SK-N-SH (cell line): ENCODE data around the gene MATN1. TPM values are rescaled to one million over a fixed set of nuclear protein-coding genes. Genes with fewer than 3 reads are reported as not detected.

Source experiments
- CTCF ChIA-PET: fragments of 300-600, 350-600 bp; formaldehyde crosslinking; extraction: SDS; loops from one replicate; lab custom pipeline; 2021; lab: Yijun Ruan, JAX
- POLR2A ChIA-PET: fragments of 350-600 bp; sonication (Branson Sonifier 250); formaldehyde crosslinking; extraction: SDS; loops from one replicate; lab custom pipeline; 2020; ENCODE audit warnings: antibody characterized with exemption, inconsistent platforms; lab: Yijun Ruan, JAX
- DNase-seq: peaks from one replicate; pipeline ENCODE4 v3.0.0; 2012
- H2AFZ ChIP-seq: fragments of 200-600 bp; sonication (generic); 2 replicates; pipeline ENCODE4 v1.8.1; 2016; ENCODE audit warnings: antibody characterized with exemption, mild to moderate bottlenecking, low read depth
- H3F3A ChIP-seq: fragments of 200-600 bp; sonication (generic); replicated peaks from 2 replicates; pipeline ENCODE3; 2016; ENCODE audit warnings: antibody characterized with exemption, mild to moderate bottlenecking; ENCODE audit not compliant: insufficient read depth
- H3K27ac ChIP-seq, 2 experiments: fragments of 200-500 bp in 1 of 2; fragments of 200-600 bp in 1 of 2; sonication (Bioruptor generic) in 1 of 2; sonication (generic), shearing (Covaris generic) in 1 of 2; 2 replicates each; pipeline versions ENCODE4 v1.5.1 to v1.6.1; 2014 to 2016; ENCODE audit warnings: low read depth in 2 of 2, inconsistent platforms in 1 of 2, low read length in 1 of 2, mild to moderate bottlenecking in 1 of 2, mixed read lengths in 1 of 2
- H3K27me3 ChIP-seq: fragments of 200-600 bp; sonication (generic), shearing (Covaris generic); 2 replicates; pipeline ENCODE4 v1.6.1; 2016; ENCODE audit warnings: mixed run types; ENCODE audit not compliant: insufficient read depth
- H3K36me3 ChIP-seq, 2 experiments: fragments of 200-500 bp in 1 of 2; fragments of 200-600 bp in 1 of 2; sonication (Bioruptor generic) in 1 of 2; sonication (generic) in 1 of 2; replicated peaks in 1 of 2; 2 replicates each; pipeline versions ENCODE3 to v1.5.1; 2014 to 2016; ENCODE audit warnings: low read length in 1 of 2, mild to moderate bottlenecking in 1 of 2; ENCODE audit not compliant: insufficient read depth in 2 of 2, control insufficient read depth in 1 of 2
- H3K4me1 ChIP-seq, 2 experiments: fragments of 200-500 bp in 1 of 2; fragments of 200-600 bp in 1 of 2; sonication (Bioruptor generic) in 1 of 2; sonication (generic), shearing (Covaris generic) in 1 of 2; 2 replicates each; pipeline versions ENCODE4 v1.5.1 to v1.6.1; 2014 to 2016; ENCODE audit warnings: low read depth in 1 of 2, low read length in 1 of 2, mixed run types in 1 of 2; ENCODE audit not compliant: insufficient read depth in 2 of 2, control insufficient read depth in 1 of 2
- H3K4me2 ChIP-seq: fragments of 200-600 bp; sonication (generic), shearing (Covaris generic); 2 replicates; pipeline ENCODE4 v1.6.1; 2017; ENCODE audit warnings: mixed run types
- H3K4me3 ChIP-seq, 2 experiments: fragments of 200-500 bp in 1 of 2; fragments of 200-600 bp in 1 of 2; sonication (Bioruptor generic) in 1 of 2; sonication (generic), shearing (Covaris generic) in 1 of 2; 2 replicates each; pipeline versions ENCODE4 v1.5.1 to v1.8.1; 2014 to 2016; ENCODE audit warnings: low read depth in 2 of 2, inconsistent platforms in 1 of 2, low read length in 1 of 2, mild to moderate bottlenecking in 1 of 2, mixed read lengths in 1 of 2, moderate library complexity in 1 of 2
- H3K79me2 ChIP-seq: fragments of 200-600 bp; sonication (generic); 2 replicates; pipeline ENCODE4 v1.8.1; 2017; ENCODE audit warnings: mild to moderate bottlenecking; ENCODE audit not compliant: insufficient read depth
- H3K9ac ChIP-seq: fragments of 200-600 bp; sonication (generic); 2 replicates; pipeline ENCODE4 v1.6.1; 2017; ENCODE audit warnings: mixed run types
- H3K9me2 ChIP-seq: fragments of 200-600 bp; sonication (generic); 2 replicates; pipeline ENCODE4 v1.6.1; 2017; ENCODE audit warnings: mixed run types
- H3K9me3 ChIP-seq: fragments of 200-600 bp; sonication (generic); 2 replicates; pipeline ENCODE4 v1.6.1; 2017; ENCODE audit warnings: mixed run types, mild to moderate bottlenecking, moderate library complexity
- H4K20me1 ChIP-seq: fragments of 200-600 bp; sonication (generic); 2 replicates; pipeline ENCODE4 v1.6.1; 2017; ENCODE audit warnings: mild to moderate bottlenecking, mixed run types; ENCODE audit not compliant: insufficient read depth
- CHD2 ChIP-seq: fragments of 150-350 bp; IDR thresholded peaks from 2 replicates; pipeline ENCODE4 v1.6.1; 2018; ENCODE audit warnings: low read length; ENCODE audit not compliant: partially characterized antibody
- ELF1 ChIP-seq: IDR thresholded peaks from 2 replicates; pipeline ENCODE4 v1.4.0; 2012
- FOSL2 ChIP-seq: IDR thresholded peaks from 2 replicates; pipeline ENCODE4 v1.4.0; 2012; ENCODE audit warnings: low read depth, mild to moderate bottlenecking, moderate library complexity, borderline replicate concordance
- FOXM1 ChIP-seq: IDR thresholded peaks from 2 replicates; pipeline ENCODE4 v1.4.0; 2012; ENCODE audit warnings: low read depth, mild to moderate bottlenecking
- MEF2A ChIP-seq: IDR thresholded peaks from 2 replicates; pipeline ENCODE4 v1.4.0; 2012; ENCODE audit warnings: low read depth, borderline replicate concordance
- NFIC ChIP-seq: IDR thresholded peaks from 2 replicates; pipeline ENCODE4 v1.4.0; 2012; ENCODE audit warnings: borderline replicate concordance
- NRF1 ChIP-seq: IDR thresholded peaks from 2 replicates; pipeline ENCODE4 v1.6.1; 2012; ENCODE audit warnings: low read depth, mild to moderate bottlenecking, low read length
- POLR2AphosphoS5 ChIP-seq: IDR thresholded peaks from 2 replicates; pipeline ENCODE4 v1.6.1; 2012; ENCODE audit warnings: low read depth, low read length
- RCOR1 ChIP-seq: fragments of 150-350 bp; IDR thresholded peaks from 2 replicates; pipeline ENCODE4 v1.6.1; 2017; ENCODE audit warnings: antibody characterized with exemption, low read length
- REST ChIP-seq: IDR thresholded peaks from 2 replicates; pipeline ENCODE4 v1.6.1; 2012; ENCODE audit warnings: mild to moderate bottlenecking, low read depth, low read length, moderate library complexity
- RFX5 ChIP-seq: IDR thresholded peaks from 2 replicates; pipeline ENCODE4 v1.6.1; 2012; ENCODE audit warnings: mild to moderate bottlenecking, improper control_type of control experiment, low read length
- RXRA ChIP-seq: IDR thresholded peaks from 2 replicates; pipeline ENCODE4 v1.4.0; 2012; ENCODE audit warnings: low read depth, mild to moderate bottlenecking, borderline replicate concordance
- SIN3A ChIP-seq: IDR thresholded peaks from 2 replicates; pipeline ENCODE4 v1.6.1; 2012; ENCODE audit warnings: low read depth, mild to moderate bottlenecking, low read length, moderate library complexity, borderline replicate concordance
- SMC3 ChIP-seq: IDR thresholded peaks from 2 replicates; pipeline ENCODE4 v1.6.1; 2012; ENCODE audit warnings: low read depth, low read length, improper control_type of control experiment
- TAF1 ChIP-seq: IDR thresholded peaks from 2 replicates; pipeline ENCODE4 v1.6.1; 2012; ENCODE audit warnings: low read depth, mild to moderate bottlenecking, low read length, moderate library complexity, borderline replicate concordance
- TEAD4 ChIP-seq: IDR thresholded peaks from 2 replicates; pipeline ENCODE4 v1.4.0; 2012; ENCODE audit warnings: mild to moderate bottlenecking, borderline replicate concordance; ENCODE audit not compliant: insufficient read depth
- YY1 ChIP-seq: IDR thresholded peaks from 2 replicates; pipeline ENCODE4 v1.4.0; 2012; ENCODE audit warnings: low read depth, mild to moderate bottlenecking
- WGBS: methylation state at CpG from one replicate; pipeline ENCODE4 v1.1.6; 2017; ENCODE audit warnings: low lambda C conversion rate; 5-methylcytosine and 5-hydroxymethylcytosine counted together
- polyA plus RNA-seq, 3 experiments: library from polyadenylated mRNA; depleted of rRNA; stranded (reverse); fragments of >200 nt; gene quantifications; 2 replicates each; pipeline ENCODE4 v1.2.3, GENCODE V29; 2012
- TF ChIP-seq, protein P1 (sequence below): IDR thresholded peaks from 2 replicates; pipeline ENCODE4; 2012

MATN1 gene
- polyA plus RNA-seq, 1 of the 3 experiments (the other 2 are of a cell fraction), result 0.23 TPM

DNA sequence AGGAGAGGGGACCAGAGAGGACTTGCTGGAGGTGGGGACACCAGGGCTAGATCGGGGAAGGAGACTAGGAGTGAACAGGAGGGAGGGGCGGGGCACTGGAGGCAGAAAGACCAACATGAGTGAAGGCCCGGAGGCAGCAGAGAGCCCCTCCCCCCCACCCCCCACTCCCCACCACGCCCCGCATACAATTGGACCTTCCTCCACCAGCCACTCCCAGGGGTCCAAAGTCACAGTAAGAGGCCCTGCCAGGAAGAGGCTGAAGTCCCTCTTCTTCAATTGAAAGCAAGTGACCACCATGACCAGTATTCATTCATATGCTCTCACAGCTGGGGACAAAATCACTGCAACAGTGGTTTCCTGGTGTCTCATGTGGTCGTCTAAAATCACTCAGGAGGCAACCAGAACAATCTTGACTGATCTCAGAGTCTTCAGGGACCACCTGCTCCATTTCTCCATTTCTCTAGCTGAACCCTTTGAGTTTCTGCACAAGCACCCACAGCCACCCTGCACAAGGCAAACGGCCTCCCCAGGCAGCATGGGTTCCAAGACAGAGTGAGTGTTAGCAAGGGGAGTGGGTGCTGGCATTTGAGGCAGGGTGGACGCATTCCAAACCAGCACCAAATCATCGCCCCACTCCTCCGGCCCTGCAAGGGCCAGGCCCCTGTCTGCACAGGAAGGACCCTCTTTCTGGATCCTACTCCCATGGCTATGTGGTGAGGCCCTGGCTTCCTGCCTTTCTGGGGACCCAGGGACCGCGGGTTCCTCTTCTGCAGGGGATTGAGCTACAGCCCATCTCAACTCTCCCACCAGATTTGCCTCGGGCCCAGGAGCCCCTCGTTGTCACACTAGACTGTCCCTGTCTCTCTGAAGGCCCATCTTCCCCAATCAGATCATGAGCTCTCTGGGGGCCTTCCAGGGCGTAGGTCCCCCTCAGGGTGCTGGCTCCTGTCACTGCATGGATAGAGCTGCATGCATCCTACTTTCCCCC is 17.2 kb upstream of the MATN1 start:
- Histone ChIP-seq H3K9ac (no peak overlapping the region), H3K27ac (no peak overlapping the region), H3K4me1 (no peaks in the 10 kb centered on the region), H3K27me3 (no peaks in the 10 kb centered on the region), H4K20me1 (no peaks in the 10 kb centered on the region), H3K4me2 (no peak overlapping the region), H3K9me3 (no peaks in the 10 kb centered on the region), H3K79me2 (no peaks in the 10 kb centered on the region), H3K36me3 (no peaks in the 10 kb centered on the region), H3K4me3 (no peak overlapping the region), H3F3A (no peaks in the 10 kb centered on the region), H3K9me2 (no peaks in the 10 kb centered on the region), H2AFZ (no peak overlapping the region)
- DNase-seq, result no peak
- ChIA-PET CTCF (interaction anchor here (0.9 to 2.1 kb wide), 3 partner anchors 16 to 39 kb away, joined by 3 to 6 read pairs (median 4); no protein-coding TSS in a partner anchor), POLR2A (no interaction called here)
- TF ChIP-seq SIN3A (no peak), NRF1 (no peak), YY1 (no peak), SMC3 (no peak), POLR2AphosphoS5 (no peak), RXRA (no peak), REST (no peak), TEAD4 (no peak)
- 83% methylated on average over 13 of the region's 15 CpGs for WGBS

- H3F3A ChIP-seq, result no peaks in the 10 kb centered on the region
- TF ChIP-seq ELF1, result no peak
- no peak for TF ChIP-seq POLR2AphosphoS5
- no peak for TF ChIP-seq FOXM1
- TF ChIP-seq TAF1, result no peak
- TF ChIP-seq TEAD4, result no peak
- TF ChIP-seq RCOR1, result no peak
- no peak for TF ChIP-seq REST
- no peak for TF ChIP-seq MEF2A
- TF ChIP-seq, protein P1, sequence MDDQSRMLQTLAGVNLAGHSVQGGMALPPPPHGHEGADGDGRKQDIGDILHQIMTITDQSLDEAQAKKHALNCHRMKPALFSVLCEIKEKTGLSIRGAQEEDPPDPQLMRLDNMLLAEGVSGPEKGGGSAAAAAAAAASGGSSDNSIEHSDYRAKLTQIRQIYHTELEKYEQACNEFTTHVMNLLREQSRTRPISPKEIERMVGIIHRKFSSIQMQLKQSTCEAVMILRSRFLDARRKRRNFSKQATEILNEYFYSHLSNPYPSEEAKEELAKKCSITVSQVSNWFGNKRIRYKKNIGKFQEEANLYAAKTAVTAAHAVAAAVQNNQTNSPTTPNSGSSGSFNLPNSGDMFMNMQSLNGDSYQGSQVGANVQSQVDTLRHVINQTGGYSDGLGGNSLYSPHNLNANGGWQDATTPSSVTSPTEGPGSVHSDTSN, result no peak
- TF ChIP-seq NFIC, result no peak
- no peak for TF ChIP-seq FOSL2
- TF ChIP-seq SIN3A, result no peak
- TF ChIP-seq CHD2, result no peak
- no peak for TF ChIP-seq RFX5
Observed at GRCh38 chr1:30739601-30740000, 16.2 kb upstream of the MATN1 start.

More at GRCh38 chr1:30739601-30740000, 16.2 kb upstream of the MATN1 start:
- Histone ChIP-seq H3K27ac (no peak overlapping the region), H4K20me1 (no peaks in the 10 kb centered on the region), H2AFZ (no peak overlapping the region), H3K4me2 (no peak overlapping the region), H3K27me3 (no peaks in the 10 kb centered on the region), H3K36me3 (no peaks in the 10 kb centered on the region), H3K9me2 (no peaks in the 10 kb centered on the region), H3K4me3 (no peak overlapping the region), H3K79me2 (no peaks in the 10 kb centered on the region), H3K9me3 (no peaks in the 10 kb centered on the region), H3K9ac (no peak overlapping the region), H3K4me1 (no peaks in the 10 kb centered on the region)
- ChIA-PET POLR2A (no interaction called here), CTCF (interaction anchor here (1.3 to 2.1 kb wide), 3 partner anchors 20 to 62 kb away, joined by 3 to 9 read pairs (median 7); no protein-coding TSS in a partner anchor)
- no peak for DNase-seq
- WGBS, result 61% methylated on average over 2 of the region's 8 CpGs
